ENCODE data around the gene GOLGA6L1. TPM values are rescaled to one million over a fixed set of nuclear protein-coding genes. Genes with fewer than 3 reads are reported as not detected.
"Not testable (repeated sequence)": the region's sequence is repeated elsewhere in the genome, so short reads cannot be mapped to it uniquely, and the experiment has no call there.

The GOLGA6L1 gene
- total RNA-seq, 6 donors from 2014 or later: not detected

DNA sequence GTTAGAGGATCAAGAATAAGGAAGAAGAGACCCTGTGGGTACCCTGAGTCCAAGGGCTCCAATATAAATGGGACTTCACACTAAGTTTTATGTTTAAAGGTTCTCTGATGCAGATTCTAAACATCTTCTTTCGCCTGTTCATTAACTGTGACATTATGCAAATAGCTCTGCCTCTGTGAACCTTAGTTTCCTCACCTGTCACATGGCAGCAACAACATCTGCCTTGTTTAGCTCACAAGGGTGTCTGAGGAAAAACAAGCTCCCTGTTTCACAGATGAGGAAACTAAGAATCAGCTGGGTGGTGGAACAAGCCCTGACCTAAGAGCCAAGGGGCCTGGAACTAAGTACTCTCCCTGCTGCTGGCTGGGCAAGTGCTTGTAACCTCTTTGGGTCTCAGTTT is 40.8 kb downstream of the GOLGA6L1 start:
- DNase-seq (no peak), ATAC-seq (ENCODE audit: low FRiP score in 2 of 2) (no peak)
- TF ChIP-seq POLR2A (IDR thresholded peaks at IDR 0.05) (no peak), POLR2AphosphoS5 (IDR thresholded peaks at IDR 0.05) (no peak), EP300 (IDR thresholded peaks at IDR 0.05) (no peak)
- TF ChIP-seq, protein P1, sequence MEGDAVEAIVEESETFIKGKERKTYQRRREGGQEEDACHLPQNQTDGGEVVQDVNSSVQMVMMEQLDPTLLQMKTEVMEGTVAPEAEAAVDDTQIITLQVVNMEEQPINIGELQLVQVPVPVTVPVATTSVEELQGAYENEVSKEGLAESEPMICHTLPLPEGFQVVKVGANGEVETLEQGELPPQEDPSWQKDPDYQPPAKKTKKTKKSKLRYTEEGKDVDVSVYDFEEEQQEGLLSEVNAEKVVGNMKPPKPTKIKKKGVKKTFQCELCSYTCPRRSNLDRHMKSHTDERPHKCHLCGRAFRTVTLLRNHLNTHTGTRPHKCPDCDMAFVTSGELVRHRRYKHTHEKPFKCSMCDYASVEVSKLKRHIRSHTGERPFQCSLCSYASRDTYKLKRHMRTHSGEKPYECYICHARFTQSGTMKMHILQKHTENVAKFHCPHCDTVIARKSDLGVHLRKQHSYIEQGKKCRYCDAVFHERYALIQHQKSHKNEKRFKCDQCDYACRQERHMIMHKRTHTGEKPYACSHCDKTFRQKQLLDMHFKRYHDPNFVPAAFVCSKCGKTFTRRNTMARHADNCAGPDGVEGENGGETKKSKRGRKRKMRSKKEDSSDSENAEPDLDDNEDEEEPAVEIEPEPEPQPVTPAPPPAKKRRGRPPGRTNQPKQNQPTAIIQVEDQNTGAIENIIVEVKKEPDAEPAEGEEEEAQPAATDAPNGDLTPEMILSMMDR (IDR thresholded peaks at IDR 0.05): no peak
- Histone ChIP-seq H3K27me3 (no peaks in the 10 kb centered on the region), H3K9me3 (no peaks in the 10 kb centered on the region), H3K4me1 (no peaks in the 10 kb centered on the region), H3K36me3 (no peaks in the 10 kb centered on the region), H3K4me3 (no peak overlapping the region), H3K27ac (no peak overlapping the region)
- 65 to 81% methylated on average over 1 of the region's 1 CpG for WGBS, 2 donors

DNA sequence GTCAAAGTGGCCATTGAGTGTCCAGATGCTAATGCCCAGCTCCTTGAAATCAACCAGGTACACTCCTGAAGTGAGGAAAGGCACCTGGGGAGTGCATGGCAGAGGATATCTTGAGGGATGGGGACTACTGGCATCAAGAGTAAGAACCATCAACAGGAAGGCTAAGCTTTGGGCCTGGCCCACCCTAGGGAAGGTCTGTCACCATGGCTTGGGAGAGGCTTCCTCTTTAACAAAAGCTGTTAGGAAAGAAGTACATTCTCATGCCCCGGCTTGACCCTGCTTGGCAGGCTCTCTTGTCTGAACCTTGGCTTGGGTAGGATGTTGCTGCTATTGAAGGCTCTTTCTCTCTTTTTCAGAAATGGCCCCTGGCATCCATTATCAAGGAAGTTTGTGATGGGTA is 53.5 kb downstream of the GOLGA6L1 start:
- Histone ChIP-seq H3K9me3 (no peaks in the 10 kb centered on the region), H3K36me3 (no peaks in the 10 kb centered on the region), H3K27me3 (no peaks in the 10 kb centered on the region), H3K4me3 (no peak overlapping the region), H3K27ac (no peak overlapping the region), H3K4me1 (no peaks in the 10 kb centered on the region)
- WGBS, 2 donors: 80% methylated on average over 1 of the region's 1 CpG; no CpG with 5 or more reads in 1 of the 2 donors
- no peak for DNase-seq
- no peak for ATAC-seq (ENCODE audit: low FRiP score in 2 of 2)
- TF ChIP-seq POLR2AphosphoS5 (IDR thresholded peaks at IDR 0.05) (no peak), EP300 (IDR thresholded peaks at IDR 0.05) (no peak), POLR2A (IDR thresholded peaks at IDR 0.05) (no peak)
- TF ChIP-seq, protein P1 (IDR thresholded peaks at IDR 0.05): no peak

DNA sequence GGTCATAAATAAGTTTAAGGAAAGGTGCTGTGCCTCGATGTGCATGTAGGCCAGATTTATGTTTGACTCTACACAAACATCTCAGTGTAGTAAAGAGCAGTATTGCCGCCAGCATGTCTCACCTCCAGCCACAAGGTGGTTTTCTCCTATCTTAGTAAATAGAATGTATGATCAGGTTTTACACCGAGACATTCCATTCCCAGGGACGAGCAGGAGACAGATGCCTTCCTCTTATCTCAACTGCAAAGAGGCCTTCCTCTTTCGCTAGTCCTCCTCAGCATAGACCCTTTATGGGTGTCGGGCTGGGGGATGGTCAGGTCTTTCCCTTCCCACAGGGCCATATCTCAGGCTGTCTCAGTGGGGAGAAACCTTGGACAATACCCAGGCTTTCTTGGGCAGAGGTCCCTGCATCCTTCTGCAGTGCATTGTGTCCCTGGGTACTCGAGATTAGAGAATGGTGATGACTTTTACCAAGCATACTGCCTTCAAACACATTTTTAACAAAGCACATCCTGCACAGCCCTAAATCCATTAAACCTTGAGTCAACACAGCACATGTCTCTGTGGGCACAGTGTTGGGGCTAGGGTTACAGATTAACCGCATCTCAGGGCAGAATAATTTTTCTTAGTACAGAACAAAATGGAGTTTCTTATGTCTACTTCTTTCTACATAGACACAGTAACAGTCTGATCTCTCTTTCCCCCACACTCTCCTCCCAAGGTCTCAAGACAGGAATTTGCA is 54.5 kb downstream of the GOLGA6L1 start:
- not testable (repeated sequence) for H3K4me3 ChIP-seq; H3K27ac ChIP-seq; ATAC-seq (ENCODE audit: low FRiP score in 2 of 2); H3K36me3 ChIP-seq; H3K9me3 ChIP-seq; DNase-seq; H3K27me3 ChIP-seq; H3K4me1 ChIP-seq
- WGBS, 2 donors: 65 to 77% methylated on average over 8 of the region's 8 CpGs

DNA sequence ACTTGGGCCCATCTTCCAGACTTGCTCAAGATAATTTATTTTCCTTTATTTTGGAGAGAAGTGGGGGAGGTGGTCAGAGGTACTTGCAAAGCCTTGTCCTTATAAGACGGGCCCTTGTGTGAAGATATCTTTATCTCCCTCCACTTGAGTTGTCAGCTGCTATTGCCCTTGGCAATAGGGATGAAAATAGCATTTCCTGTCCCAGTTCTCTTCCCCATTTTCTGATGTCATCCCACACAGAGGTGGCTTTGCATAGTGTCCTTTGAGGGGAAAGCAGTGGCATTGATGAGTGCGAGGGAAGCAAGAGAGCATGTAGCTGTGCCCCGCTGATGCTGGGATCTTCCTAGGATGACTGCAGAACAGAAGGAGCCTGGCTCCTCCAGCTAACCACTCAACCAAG is 55.4 kb downstream of the GOLGA6L1 start:
- whole genome bisulfite sequencing, 2 donors: 78 to 82% methylated on average over 3 of the region's 3 CpGs
- H3K4me1 ChIP-seq: no peaks in the 10 kb centered on the region
- no peaks in the 10 kb centered on the region for H3K36me3 ChIP-seq
- no peak overlapping the region for H3K4me3 ChIP-seq
- H3K9me3 ChIP-seq: no peaks in the 10 kb centered on the region
- no peak overlapping the region for H3K27ac ChIP-seq
- no peak for ATAC-seq (ENCODE audit: low FRiP score in 2 of 2)
- no peaks in the 10 kb centered on the region for H3K27me3 ChIP-seq
- DNase-seq: no peak
- no peak for TF ChIP-seq EP300 (IDR thresholded peaks at IDR 0.05)
- TF ChIP-seq POLR2AphosphoS5 (IDR thresholded peaks at IDR 0.05): no peak
- no peak for TF ChIP-seq POLR2A (IDR thresholded peaks at IDR 0.05)
- TF ChIP-seq, protein P1 (IDR thresholded peaks at IDR 0.05): no peak

DNA sequence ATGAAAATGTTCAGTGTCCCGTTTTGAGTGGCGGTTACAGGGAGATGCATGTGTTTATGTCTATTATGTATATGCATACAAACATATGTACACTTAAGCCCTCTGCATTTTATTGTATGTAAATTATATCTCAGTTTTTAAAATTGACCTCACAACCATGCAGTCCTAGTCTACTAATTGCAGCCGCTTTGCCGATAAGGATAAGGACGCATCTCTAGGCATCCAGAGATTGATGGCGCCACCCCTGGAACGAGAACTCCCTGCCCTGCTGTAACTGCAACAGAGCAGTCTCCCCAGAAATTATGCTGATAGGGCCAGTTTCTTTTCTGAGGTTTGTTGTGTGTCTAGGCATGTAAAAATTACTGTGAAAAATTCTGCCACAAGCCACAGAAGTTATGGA is 56.9 kb downstream of the GOLGA6L1 start:
- 71 to 78% methylated on average over 7 of the region's 7 CpGs for WGBS, 2 donors
- ATAC-seq (ENCODE audit: low FRiP score in 2 of 2) (no peak), DNase-seq (no peak)
- H3K4me1 ChIP-seq: no peaks in the 10 kb centered on the region
- TF ChIP-seq POLR2A (IDR thresholded peaks at IDR 0.05) (no peak), POLR2AphosphoS5 (IDR thresholded peaks at IDR 0.05) (no peak), EP300 (IDR thresholded peaks at IDR 0.05) (no peak)
- TF ChIP-seq, protein P1 (IDR thresholded peaks at IDR 0.05): no peak
- no peaks in the 10 kb centered on the region for H3K9me3 ChIP-seq
- no peaks in the 10 kb centered on the region for H3K27me3 ChIP-seq
- no peaks in the 10 kb centered on the region for H3K36me3 ChIP-seq
- no peak overlapping the region for H3K4me3 ChIP-seq
- H3K27ac ChIP-seq: no peak overlapping the region

Small RNA genes lying within 50 kb of the gene (small RNA-seq; reads per million reads assigned to genes)
- 0 reads per million in 4 donors for gene RN7SL106P

Other genes with a start within 250 kb of the GOLGA6L1 start
- 100 to 1,000 TPM; 100 to 171 (median 136) TPM for gene CYFIP1, start 156.5 kb downstream of the GOLGA6L1 start, total RNA-seq
- gene TUBGCP5, start 97.3 kb downstream of the GOLGA6L1 start, total RNA-seq: 10 to 100 TPM in 5 of 6 donors, 1 to 10 TPM in 1; 7.1 to 24.5 (median 17.7) TPM
- gene GOLGA6L26, start 197.4 kb upstream of the GOLGA6L1 start, total RNA-seq: not detected
- under 1 TPM in 3 of 6 donors, not detected in 3; 0.17 to 0.34 (median 0.33) TPM for gene GOLGA8S, start 217.9 kb upstream of the GOLGA6L1 start, total RNA-seq

All from upper lobe of left lung (tissue), 6 donors.